NT2/D1 (cell line): ENCODE measurements around the gene SLIT3.

Experiments
- DNase-seq: peaks from one replicate; pipeline ENCODE4 v3.0.0-alpha.2; 2011; ENCODE audit warnings: low read depth, low spot score
- H3K27me3 ChIP-seq: 2 replicates; pipeline ENCODE4 v1.6.0; 2011; ENCODE audit warnings: mild to moderate bottlenecking; ENCODE audit not compliant: insufficient read length, insufficient read depth
- H3K36me3 ChIP-seq: 2 replicates; pipeline ENCODE4 v1.6.1; 2011; ENCODE audit warnings: mild to moderate bottlenecking, low read length, mixed read lengths; ENCODE audit not compliant: insufficient read depth, insufficient read length
- H3K4me1 ChIP-seq: 2 replicates; pipeline ENCODE4 v1.5.1; 2011; ENCODE audit not compliant: insufficient read depth, insufficient read length
- H3K4me3 ChIP-seq: 2 replicates; pipeline ENCODE4 v1.5.1; 2011; ENCODE audit warnings: low read depth; ENCODE audit not compliant: insufficient read length
- H3K9ac ChIP-seq: 2 replicates; pipeline ENCODE4 v1.6.0; 2011; ENCODE audit warnings: low read depth; ENCODE audit not compliant: insufficient read length
- H3K9me3 ChIP-seq: 2 replicates; pipeline ENCODE4 v1.5.1; 2011; ENCODE audit warnings: mild to moderate bottlenecking, low read length; ENCODE audit not compliant: insufficient read depth
- SUZ12 ChIP-seq: IDR thresholded peaks from 2 replicates; pipeline ENCODE4 v1.6.1; 2011; ENCODE audit not compliant: insufficient read length, insufficient read depth; ENCODE audit errors: extremely low read depth
- YY1 ChIP-seq: IDR thresholded peaks from 2 replicates; pipeline ENCODE4 v1.6.1; 2011; ENCODE audit not compliant: insufficient read length, insufficient read depth
- ZNF274 ChIP-seq: IDR thresholded peaks from 2 replicates; pipeline ENCODE4 v1.6.1; 2011; ENCODE audit warnings: mild to moderate bottlenecking, low read depth, low read length

Gene SLIT3

DNA sequence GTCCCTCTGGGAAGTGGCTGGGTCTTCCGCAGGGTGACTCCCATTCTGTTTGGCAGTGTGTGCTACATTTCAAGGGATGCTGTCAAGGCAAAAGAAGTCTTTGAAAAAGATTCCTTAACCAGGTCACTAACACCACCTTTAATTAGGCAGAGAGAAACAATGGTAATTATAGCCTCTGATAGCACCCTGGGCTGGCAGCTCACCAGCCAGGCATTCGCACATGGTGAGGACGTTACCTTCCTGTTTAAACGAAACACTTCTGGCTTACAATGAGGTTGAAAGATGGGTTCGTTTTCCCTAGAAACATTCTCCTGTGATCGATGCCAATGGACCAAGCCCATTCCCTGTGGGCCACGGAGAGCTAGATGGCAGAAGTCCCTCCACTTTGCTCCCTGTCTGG, 491.7 kb downstream of the SLIT3 start:
- Histone ChIP-seq H3K4me1 (no peaks in the 10 kb centered on the region), H3K9me3 (no peaks in the 10 kb centered on the region), H3K27me3 (no peaks in the 10 kb centered on the region), H3K4me3 (no peak overlapping the region), H3K36me3 (no peaks in the 10 kb centered on the region), H3K9ac (no peak overlapping the region)
- TF ChIP-seq YY1 (no peak), SUZ12 (no peak), ZNF274 (no peak)
- no peak for DNase-seq

DNA sequence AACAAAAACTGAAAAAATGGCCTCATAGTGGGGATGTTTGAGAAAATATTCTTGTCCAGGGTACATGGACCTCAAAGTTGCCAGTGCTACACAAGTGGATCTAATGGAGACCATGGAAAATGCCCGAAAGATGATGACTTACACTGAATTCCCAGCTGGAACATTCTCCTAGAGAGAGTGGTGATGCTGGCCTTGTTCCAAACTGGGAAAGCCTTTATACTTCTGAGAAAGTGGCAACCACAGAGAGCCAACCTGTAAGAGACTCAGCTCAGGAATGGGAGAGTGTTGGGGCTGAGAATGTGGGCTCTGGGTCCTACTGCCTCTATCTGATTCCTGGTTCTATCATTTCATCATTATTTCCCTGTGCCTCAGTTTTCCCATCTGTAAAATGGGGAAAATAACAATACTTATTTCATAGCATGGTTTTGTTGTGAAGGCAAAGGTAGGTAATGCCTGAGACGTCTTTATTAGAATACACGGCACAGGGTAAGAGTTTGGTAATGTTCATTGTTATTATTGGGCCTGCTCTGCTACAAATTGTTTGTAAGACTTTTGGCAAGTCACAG, 492.8 kb downstream of the SLIT3 start:
- TF ChIP-seq ZNF274, result no peak
- TF ChIP-seq SUZ12, result no peak
- no peak for TF ChIP-seq YY1
- no peak for DNase-seq
- H3K4me1 ChIP-seq, result no peaks in the 10 kb centered on the region
- no peaks in the 10 kb centered on the region for H3K36me3 ChIP-seq
- no peaks in the 10 kb centered on the region for H3K27me3 ChIP-seq
- H3K4me3 ChIP-seq, result no peak overlapping the region
- no peak overlapping the region for H3K9ac ChIP-seq
- H3K9me3 ChIP-seq, result no peaks in the 10 kb centered on the region

DNA sequence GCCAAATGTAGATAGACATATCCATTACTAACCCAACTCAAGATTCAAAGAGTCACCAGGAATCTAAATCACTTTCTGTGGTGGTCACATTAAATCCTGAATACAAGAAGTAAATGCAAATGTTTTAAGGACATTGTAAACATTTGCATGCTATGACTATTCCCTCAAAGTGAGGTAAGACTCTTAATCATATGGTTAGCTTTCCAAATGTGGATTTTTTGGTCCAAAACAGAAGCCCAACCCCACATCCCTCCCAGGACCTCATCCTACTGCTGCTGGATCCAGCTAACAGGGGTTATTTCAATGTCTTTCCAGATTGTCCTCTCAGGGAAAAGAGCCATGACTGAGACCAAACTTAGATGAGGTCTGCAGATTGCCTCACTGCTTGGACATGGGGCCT, 493.7 kb downstream of the SLIT3 start:
- DNase-seq, result no peak
- no peaks in the 10 kb centered on the region for H3K27me3 ChIP-seq
- no peaks in the 10 kb centered on the region for H3K4me1 ChIP-seq
- no peak overlapping the region for H3K4me3 ChIP-seq
- H3K9me3 ChIP-seq, result no peaks in the 10 kb centered on the region
- H3K36me3 ChIP-seq, result no peaks in the 10 kb centered on the region
- TF ChIP-seq ZNF274, result no peak
- TF ChIP-seq SUZ12, result no peak
- no peak for TF ChIP-seq YY1
- H3K9ac ChIP-seq, result no peak overlapping the region

DNA sequence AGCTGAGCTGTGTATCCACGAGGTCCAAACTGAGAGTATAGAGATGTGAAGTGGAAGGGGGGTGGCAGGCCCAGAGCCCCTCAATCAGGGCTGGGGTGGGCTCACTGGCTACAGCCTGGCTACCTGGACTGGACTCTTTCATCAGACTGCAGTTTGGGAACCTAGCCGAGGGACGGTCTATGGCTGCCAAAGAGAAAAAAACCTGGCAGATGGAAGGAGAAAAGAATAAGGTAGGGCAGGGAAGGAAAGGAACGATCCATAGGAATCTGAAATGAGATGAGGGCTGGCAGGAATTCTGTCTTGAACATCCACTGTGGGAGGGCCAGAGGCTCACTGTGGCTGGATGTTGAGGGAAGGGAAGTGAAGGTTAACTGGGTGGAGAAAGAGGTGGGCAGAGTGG, 497.4 kb downstream of the SLIT3 start:
- no peak for DNase-seq
- Histone ChIP-seq H3K27me3 (no peaks in the 10 kb centered on the region), H3K9ac (no peak overlapping the region), H3K4me3 (no peak overlapping the region), H3K4me1 (no peaks in the 10 kb centered on the region), H3K36me3 (no peaks in the 10 kb centered on the region), H3K9me3 (no peaks in the 10 kb centered on the region)
- TF ChIP-seq ZNF274 (no peak), YY1 (no peak), SUZ12 (no peak)

DNA sequence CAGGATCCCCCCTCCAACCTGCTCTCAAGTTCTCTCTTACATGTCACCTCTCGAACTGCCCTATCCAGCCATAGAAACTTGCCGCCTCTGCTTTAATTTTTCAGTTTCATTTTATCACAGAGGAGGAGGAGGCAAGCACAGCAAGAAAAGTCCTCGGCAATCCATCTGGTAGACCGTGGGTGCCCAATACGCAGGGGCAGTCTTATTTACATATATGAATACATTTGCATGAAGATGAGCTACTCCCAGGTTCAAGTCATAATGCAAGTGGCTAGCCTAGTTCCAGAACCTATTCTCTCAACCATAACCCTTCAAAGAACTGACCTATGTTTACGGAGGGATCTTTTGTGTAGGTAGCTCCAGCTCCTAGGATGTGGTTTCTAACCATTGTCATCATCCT, 498.6 kb downstream of the SLIT3 start:
- TF ChIP-seq ZNF274 (no peak), SUZ12 (no peak), YY1 (no peak)
- H3K27me3 ChIP-seq, result no peaks in the 10 kb centered on the region
- H3K36me3 ChIP-seq, result no peaks in the 10 kb centered on the region
- H3K9me3 ChIP-seq, result no peaks in the 10 kb centered on the region
- no peak overlapping the region for H3K9ac ChIP-seq
- no peak for DNase-seq
- H3K4me3 ChIP-seq, result no peak overlapping the region
- no peaks in the 10 kb centered on the region for H3K4me1 ChIP-seq

DNA sequence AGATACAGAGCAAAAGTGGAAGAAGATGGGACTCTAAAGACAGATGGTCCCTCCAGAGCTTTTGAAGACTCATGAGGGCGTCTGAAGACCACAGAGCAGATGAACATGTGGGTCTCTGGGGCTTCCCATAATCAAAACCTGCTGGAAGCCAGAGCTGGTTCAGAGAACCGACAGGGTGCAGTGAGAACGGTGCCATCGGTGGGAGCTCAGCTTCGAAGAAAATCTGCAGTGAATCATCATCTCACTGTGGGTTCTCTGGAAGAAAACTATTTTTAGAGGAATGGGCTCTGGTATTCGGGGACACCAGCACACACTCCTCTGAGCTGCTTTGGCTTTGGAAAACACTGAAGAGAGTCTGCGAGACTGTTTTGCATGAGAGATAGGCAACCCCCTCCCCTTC, 499.4 kb downstream of the SLIT3 start:
- DNase-seq, result no peak
- Histone ChIP-seq H3K9me3 (no peaks in the 10 kb centered on the region), H3K4me1 (no peaks in the 10 kb centered on the region), H3K27me3 (no peaks in the 10 kb centered on the region), H3K9ac (no peak overlapping the region), H3K36me3 (no peaks in the 10 kb centered on the region), H3K4me3 (no peak overlapping the region)
- TF ChIP-seq ZNF274 (no peak), YY1 (no peak), SUZ12 (no peak)

DNA sequence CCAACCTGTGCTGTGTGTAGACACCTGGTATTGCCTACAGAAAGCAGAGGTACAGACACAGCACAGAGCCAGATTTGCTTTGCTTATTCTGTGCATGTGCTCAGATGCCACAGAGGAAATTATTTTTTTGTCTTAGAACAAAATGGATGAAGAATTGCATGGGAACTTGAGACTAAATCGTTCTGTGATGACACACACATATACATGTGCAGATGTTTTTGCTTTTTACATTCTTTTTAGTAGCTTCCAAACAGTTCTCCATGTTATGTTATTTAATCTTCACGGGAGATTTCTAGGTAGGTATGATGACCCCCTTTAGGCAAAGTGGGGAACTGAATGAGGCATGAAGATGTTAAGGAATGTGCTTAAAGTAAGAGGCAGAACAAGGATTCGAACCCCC, 500.2 kb downstream of the SLIT3 start:
- no peaks in the 10 kb centered on the region for H3K27me3 ChIP-seq
- H3K4me3 ChIP-seq, result no peak overlapping the region

More for the DNA sequence above, 500.2 kb downstream of the SLIT3 start:
- Histone ChIP-seq H3K9ac (no peak overlapping the region), H3K9me3 (no peaks in the 10 kb centered on the region), H3K4me1 (no peaks in the 10 kb centered on the region), H3K36me3 (no peaks in the 10 kb centered on the region)
- no peak for DNase-seq
- TF ChIP-seq SUZ12 (no peak), ZNF274 (no peak), YY1 (no peak)
